ENCODE data around the gene HSPA6.
"Not testable (repeated sequence)": the region's sequence is repeated elsewhere in the genome, so short reads cannot be mapped to it uniquely, and the experiment has no call there.

- TF ChIP-seq RAD21 (conservative IDR thresholded peaks at IDR 0.05); CTCF (IDR thresholded peaks at IDR 0.05; ENCODE audit: poor library complexity, severe bottlenecking); TAF1 (IDR thresholded peaks at IDR 0.05; ENCODE audit: low read depth); EP300 (conservative IDR thresholded peaks at IDR 0.05; ENCODE audit: poor library complexity, severe bottlenecking); EZH2 (IDR thresholded peaks at IDR 0.05; ENCODE audit: borderline replicate concordance, insufficient read depth, low read length, poor library complexity, severe bottlenecking): not testable (repeated sequence)
Observed at GRCh38 chr1:161542091-161542559, 17.8 kb downstream of the HSPA6 start.

All from neural cell (in vitro differentiated cells).